HG03280 (cell line): ENCODE data around the gene CHCHD6.

ENCODE experiments used
- ATAC-seq: cut with Tn5 transposase; IDR thresholded peaks from one replicate; pipeline ENCODE4 v1.9.1; 2021; ENCODE audit warnings: mild to moderate bottlenecking, moderate library complexity; ENCODE audit not compliant: unreplicated experiment

Gene CHCHD6, protein sequence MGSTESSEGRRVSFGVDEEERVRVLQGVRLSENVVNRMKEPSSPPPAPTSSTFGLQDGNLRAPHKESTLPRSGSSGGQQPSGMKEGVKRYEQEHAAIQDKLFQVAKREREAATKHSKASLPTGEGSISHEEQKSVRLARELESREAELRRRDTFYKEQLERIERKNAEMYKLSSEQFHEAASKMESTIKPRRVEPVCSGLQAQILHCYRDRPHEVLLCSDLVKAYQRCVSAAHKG

DNA sequence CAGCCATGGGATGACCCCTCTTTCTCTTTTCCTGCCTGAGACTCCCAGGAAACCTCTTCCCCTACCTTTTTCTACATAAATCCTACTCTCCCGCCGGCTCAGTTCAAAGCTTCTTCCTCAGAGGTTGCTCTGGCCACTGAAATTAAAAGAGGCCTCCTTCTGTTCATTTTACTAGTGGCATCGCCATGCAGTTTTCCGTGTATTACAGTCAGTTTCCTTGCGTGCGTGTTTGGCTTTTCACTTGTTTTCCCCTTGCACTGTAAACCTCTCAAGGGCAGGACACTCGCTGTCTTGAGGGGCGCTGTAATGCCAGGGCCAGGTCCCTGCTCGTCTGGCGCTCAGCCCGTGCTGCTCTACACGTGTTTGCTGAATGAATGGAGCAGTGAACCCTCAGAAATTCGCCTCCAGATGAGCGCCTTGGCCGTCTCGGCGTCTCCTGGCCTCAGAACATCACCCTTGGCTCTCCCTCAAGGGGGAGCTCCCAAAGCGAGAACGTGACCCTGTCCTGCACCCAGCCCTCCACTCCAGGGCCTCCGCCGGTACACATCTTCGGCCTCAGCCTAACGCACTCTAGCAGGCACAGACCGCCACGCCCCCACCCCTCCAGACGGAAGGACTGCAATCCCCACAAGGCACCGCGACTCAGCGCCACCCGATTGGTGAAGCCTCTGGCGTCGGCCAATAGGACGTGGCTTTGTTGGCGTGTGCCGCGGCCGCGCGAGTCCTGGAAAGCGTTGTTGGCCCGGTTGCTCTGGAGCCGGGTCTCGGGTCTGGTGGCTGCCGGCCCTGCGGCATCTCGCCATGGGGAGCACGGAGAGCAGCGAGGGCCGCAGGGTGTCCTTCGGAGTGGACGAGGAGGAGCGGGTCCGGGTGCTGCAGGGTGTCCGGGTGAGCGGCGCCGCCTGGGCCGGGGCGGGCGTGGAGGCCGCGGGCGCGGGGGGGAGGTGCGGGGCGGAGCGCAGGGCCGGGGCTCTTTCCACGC, at the start of gene CHCHD6:
Gene CHCHD6, plus strand, starts transcription at position 729 of the 982 bp plus-strand sequence. Its CDS starts 73 bp downstream, at position 802.
- ATAC-seq, result peak; percentile 98

DNA sequence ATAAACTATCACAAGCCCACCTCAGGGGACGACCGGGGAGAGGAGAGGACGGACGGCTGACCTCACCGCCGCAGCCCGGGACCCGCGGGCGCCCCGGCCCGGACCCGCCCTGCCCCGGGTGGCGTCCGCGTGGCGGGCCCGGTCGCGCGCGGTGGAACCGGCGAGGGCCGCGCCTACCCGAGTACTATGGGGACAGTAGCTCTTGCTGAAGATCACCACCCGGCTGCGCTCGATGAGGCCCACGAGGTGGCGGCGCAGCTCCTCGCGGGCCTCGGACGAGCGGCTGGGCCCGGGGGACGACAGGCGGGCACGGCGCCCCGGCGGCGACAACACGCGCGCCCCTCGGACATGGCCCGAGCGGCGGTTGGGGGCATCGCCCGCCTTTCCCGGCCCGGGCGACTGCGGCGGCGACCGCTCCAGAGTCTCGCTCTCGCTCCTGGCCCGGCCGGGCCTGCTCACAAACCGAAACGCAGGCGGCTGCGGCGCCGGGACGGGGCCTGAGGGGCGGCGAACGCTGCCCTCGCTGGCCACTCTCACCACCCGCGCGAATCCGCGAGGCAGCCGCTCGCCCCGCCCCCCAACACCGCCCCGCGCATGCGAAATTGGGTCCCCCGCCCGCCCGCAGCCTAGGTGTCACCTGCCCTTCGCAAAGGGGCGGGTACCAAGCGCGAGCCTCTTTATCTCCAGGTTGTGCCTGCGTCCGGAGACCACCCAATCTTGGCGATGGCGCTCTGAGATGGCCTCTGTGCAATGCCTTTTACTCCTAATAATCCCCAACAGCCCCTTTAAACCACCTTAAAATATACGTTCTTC, 49.3 kb upstream of the CHCHD6 start, which contains the start of gene TXNRD3:
Gene TXNRD3, minus strand, starts transcription at position 554 of the 813 bp plus-strand sequence.
- ATAC-seq, result no peak

DNA sequence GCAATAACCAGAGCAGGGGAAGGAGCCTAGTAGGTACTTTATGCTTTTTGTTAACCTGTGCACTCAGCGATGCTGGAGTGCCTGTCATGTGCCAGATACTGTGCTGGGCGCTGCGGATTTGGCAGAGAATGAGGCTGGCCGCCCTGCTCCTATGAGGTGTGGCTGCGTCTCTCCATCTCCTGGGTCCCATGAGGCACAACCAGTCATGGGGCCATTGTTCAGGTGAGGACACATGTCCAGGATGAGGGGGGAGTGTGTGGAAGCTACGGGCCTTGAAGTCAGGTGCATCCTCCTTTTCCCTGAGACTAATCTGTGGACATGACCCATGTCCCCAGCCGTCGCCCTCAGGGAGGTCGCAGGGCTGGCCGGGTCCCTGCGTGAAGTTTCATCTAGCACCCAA, 48.2 kb upstream of the CHCHD6 start:
- no peak for ATAC-seq

DNA sequence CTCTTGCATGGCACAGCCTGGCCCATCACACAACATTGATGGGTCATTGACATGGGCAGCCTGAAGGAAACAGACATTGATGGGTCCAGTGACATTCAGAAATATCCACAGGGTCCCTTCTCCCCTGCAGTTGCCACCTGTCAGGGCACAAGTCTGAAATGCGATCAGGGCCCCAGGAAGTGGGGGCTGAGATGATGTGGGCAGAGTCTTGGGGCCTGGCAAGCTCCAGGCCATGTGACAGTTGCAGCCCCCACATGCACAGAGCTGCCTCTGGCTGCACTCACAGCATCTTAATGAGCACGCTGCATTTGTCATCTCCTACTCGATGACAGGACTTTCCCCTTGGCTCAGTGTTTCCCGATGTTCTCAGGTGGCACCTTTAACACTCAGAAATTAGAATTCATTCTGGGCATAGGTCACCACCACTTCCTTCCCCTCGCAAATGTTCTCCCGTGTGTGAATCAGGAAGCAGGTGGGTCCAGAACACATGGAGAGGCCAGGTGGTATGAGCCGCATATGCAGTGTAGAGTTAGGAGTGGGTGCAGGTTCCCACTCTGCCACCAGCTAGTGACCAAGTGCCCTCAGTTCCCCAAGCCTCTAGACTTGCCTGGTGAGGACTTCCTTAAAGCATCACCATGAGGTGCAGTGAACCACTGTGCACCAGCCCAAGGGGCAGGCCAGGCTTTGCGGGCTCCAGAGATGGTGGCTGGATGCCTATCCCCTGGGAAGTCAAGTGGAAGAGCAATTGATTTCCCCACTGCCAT, 47.5 kb upstream of the CHCHD6 start:
- no peak for ATAC-seq

DNA sequence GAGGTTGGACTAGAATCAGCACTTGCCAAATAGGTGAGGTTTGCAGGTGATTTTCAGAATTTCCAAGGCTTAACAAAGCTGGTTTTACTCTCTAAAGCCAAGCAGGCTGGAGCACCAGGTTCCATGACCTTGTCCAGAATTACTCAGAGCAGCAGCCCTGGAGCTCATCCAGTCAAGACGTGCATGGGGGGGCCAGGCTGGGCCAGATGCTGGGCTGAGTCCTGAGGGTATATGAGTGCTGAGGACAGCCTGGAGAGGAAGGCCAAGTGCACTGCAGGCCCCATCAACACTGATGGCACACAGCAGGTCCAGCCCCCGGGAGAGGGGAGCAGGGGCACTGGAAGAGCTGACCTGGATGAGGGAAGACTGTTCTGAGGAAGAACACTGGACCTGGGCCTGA, 46.1 kb upstream of the CHCHD6 start:
- ATAC-seq, result no peak

DNA sequence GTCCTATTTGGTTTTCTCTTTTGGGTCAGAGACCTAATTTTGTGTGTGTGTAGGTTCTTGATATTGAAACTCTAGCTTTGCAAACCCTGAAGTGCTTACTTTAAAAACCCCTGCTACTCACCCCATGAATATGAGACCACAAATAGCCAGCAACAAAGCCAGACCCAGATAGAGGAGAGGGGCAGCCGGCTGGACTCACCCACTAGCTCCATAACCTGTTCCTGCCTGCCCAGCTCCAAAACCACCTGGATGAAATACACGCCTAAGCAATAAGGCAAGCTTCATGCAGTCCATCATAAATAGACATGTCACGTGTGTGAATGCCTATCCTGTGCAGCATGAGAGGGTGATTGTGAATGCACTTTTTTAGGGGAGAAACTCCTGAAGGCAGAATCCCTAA, 45.5 kb upstream of the CHCHD6 start:
- no peak for ATAC-seq

DNA sequence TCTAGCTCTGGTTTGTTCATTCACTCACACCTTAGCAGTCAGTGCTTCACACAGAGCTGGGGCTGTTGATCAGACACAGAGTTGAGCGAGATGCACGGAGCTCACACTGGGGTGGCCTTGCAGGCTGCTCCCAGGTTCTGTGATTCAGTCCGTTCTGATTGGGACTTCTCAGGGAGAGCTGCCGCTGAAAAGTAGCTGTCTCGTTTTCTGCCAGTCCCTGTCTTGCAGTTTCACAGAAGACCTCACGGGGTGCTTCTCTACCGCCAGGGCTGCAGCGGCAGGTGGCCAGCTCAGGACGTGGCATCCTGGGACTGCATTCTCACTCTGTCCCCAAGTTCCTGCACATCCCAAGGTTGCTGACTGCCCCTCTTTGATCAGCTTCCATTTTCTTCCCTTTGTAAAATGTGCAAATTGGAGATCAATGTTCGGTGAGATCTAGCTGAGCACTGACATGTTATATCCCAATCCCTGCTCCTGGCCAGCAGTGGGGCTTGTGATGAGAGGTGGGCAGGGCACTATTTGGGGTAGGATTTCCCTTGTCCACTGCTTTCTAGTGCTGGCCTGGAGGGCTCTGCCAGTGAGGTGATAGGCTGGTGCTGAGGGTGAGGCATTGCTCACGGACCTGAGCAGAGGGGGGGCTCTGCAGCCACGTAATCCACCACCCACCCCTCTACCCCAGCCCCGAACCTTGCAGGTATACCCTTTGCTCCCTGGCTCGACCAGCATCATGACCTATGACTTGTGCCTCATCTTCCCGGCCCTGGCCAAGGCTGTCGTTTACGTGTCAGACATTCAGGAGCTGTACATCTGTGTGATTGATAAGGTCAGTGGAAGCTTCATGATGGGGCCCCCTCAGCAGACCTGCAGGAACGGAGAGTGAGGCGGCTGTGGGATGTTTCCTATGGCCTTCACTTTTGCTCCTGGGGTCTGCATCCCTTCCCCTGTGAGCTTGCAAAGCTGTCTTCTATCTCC, 43.8 kb upstream of the CHCHD6 start:
- no peak for ATAC-seq

DNA sequence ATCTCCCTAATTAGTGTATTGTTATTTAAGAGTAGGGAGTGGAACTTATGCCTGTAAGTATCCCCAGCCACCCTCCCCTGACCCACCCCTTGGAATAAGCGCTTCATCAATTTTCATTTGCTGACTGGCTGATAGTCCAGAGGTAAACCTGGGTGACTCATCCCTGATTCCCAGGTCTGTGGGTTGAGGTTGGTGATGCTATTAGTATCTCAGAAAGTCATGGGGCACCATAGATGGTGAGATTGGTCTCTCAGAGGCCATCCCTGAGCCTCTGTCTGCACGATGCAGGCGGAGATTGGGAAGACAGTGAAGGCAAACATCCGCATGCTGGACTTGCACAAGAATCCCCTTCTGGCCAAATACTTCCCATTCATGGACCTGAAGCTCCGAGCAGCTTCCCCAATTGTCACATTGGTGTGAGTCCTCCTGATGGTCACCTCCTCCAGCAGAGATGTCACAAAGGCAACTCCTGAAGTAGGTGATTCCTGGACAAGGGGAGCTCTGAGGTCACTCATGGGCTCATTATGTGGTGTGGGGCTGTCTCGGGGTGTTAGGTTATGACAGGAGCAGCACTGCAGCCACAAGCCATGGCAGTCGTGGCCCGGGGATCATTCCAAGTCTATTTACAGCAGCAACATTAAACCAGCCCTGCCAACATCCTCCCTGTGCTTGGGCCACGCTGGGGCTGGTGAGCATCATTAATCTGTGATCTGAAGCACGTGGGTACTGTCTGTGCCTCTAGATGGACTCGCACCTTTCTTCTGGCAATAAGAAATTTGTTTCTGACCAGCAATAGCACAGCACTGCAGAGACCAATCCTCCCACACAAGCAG, 42.3 kb upstream of the CHCHD6 start:
- no peak for ATAC-seq

DNA sequence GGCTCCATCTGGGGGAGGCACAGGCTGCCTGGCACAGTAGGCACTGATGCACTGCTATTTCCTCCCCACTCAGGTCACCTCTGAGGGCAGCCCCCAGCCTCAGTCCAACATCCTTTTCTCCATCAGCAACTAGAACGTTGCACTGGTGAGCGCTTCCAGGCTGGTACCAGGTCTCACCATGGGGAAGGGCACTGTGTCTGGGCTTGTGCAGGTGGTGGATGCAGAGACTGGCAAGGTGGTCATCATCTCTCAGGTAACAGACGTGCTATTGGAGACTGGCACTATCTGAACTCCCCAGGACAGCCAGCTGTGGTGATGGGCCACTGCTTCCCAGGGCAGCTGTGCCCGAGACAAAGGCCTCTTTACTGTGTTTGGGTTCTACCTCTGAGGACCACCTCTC, 40.8 kb upstream of the CHCHD6 start:
- ATAC-seq, result no peak

DNA sequence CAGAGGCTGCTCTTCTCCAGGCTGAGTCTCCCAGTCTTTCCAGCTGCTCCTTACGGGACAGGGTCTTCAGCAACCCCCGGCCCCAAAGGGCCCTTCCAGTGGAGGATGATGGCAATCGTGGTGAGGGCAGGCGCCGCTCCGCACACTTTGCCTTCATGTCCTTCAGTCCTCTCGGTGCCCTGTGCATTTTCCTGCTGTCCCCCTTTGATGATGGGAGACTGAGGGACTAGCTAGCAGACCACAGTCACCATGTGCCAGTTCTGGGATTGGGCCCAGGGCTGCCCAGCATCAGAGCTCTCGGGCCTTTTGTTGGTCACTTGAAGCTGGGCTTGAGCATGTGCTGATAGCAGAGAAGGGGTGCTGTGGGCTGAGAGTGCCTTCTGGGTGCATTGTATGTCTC, 40.3 kb upstream of the CHCHD6 start:
- no peak for ATAC-seq

DNA sequence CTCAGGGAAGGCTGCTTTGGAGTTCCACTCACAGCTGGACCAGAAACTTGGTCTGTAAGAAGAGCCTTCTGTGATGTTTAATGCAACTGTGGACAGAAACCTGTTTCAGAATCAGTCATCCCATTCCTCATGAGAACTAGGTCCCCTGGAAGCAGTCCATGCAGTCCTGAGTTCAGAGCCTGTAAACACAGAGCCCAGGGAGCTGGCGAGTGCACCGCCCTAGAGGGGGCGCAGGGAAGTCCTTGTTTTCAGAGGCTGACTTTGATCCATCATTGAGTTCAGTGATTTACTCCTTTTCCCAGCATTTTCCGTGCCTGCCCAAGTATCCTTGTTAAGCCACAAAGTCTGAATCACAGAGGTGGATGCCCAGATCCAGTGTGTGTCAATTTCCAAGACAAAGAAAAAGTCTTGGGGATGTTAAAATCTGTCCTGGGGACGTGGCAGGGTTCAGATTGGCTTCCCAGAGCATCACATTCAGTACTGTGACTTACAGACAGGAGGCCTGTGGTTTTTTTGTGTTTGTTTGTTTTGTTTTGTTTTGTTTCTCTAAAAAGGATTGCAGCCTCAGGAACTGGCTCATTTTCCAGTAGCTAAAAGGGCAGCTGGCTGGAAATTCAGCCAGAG, 39.3 kb upstream of the CHCHD6 start:
- ATAC-seq, result no peak

DNA sequence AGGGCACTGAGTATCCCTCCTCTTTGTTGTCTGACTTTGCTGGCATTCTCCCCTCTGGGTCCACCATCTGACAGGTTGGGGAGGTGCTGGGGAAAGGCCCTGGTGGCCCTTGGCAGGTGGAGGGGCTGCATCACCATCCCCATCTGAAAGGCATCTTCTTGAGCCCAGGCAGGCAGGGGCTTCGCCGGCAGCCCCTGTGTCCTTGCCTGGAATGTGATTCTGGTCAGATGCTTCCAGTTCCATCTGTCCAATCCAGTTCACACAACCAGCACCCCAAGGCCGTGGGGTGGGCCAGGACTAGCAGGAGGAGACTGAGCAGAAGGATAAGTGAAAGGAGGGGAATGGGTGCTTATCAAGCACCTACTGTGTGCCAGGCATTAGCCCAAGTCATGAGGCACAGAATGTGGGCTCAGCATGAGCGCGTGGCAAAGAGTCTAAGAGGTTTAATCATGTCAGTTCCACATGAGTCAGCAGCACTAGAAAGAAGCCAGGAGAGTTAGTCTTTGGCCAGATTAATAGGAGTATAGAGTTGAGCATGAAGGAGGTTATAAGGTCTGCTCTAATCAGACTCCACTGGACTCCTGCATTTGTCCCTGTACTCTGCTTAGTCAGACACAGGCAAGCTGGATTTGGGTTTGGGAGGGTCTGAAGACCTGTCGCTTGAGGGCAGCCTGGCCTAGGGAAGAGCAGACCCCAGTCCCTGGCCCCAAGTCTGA, 38.7 kb upstream of the CHCHD6 start:
- no peak for ATAC-seq

DNA sequence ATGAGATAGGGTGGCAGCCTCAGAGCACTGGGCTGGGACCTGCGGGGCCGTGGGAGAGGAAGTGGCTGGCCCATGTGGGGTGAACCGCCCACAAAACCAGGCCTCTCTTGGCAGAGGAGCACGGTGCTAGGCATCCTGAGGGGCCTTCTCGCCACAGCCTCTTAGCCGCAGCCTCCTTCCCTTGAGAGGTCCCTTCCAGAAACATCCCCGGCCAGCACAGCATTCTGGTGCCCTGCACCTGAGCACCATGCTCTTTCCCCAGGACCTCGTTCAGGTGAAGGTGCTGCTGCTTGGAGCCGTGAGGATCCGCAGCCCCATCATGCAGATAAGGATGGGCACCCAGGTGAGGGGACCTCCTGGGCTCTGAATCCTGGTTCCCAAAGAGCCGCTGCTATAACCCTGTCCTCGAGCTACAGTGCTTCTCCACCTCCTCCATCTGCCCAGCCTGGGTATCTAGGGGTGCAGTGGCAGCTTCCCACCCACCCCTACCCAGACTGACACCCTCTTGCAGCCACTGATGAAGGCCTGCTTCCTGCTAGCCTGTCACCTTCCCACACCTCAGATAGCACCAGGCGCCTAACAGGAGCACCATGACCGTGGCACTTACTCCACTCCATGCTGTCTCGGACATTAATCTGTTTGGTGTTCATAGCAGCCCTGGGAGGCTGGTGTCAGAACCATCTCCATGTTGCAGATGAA, 37.9 kb upstream of the CHCHD6 start:
- ATAC-seq, result no peak

DNA sequence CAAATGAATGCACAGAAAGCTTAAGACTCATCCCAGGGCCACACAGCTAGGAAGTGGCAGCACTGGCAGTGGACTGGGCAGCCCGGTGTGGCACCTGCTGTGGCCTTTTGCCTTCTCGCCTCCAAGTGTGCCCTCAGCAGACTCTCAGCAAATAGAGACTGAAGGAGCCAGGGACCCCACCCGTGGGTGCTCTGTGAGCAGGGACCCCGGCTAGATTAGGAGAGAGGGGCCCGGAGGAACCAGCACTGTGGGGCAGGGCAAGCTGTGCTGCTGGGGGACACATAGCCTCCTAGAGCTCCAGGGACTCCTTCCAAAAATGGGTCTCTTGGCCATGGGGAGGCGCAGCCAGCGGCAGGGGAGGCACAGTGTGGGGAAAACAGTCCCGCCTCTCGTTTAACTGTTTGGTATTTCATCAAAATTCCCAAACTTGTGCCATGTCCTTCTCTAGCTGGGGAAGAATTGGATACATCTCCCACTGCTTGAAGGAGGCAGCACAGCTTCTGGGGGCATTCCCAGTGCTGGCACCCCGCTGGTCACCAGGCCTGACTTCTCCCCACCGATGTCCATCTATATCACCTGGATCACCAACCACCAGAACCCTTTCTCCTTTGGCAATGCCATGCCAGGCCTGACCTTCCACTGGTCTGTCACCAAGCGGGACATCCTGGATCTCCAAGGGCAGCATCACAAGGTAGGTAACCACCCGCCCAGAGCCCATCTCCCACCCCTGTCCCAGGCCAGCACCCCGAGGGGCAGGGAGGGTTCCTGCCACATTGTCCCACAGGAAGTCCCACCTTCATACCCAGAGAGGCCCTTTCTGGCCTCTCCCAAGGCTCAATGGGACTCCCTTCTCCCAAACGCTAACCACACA, 37.1 kb upstream of the CHCHD6 start:
- no peak for ATAC-seq

DNA sequence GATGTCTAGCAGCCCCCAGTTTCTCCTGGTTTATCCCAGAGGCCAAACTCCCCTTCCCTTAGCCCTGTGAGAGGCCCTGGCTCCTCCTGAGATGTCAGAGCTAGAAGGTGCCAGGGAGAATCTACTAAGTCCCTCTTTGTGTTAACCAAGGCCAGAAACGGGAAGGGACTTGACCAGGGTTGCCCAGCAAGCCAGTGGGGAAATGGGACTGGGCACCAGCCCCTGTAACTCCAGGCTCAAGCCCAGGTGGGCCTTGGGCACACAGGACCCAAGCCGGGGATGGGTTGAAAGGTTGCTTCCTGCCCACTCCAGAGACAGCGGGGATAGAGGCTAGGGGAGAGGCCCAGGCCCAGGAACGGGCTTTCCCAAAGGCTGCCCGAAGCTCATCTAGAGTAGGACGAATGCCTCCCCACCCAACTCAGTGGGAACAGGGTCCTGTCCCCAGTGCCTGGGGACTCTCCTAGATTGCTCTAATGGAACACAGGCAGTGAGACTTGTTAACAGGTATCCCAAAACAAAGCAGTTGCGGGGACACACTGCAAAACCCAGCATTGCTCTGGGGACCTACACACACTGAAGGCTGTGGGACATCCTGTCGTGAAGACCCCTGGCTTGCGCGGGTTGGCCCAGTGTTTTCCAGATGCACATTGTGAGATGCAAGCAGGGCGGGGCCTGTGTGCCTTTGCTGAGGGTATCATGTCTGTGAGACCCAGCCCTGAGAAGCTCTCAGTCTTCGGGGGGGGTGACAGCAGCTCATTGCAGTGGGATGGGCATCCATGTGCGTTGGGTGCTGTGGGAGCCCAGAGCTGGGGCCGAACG, 36.2 kb upstream of the CHCHD6 start:
- ATAC-seq, result no peak
